ENCODE results near the gene CERS6.

GRCh38 chr2:168454737-168455644, 1.1 kb upstream of the CERS6 start:
- TF ChIP-seq, protein P1, sequence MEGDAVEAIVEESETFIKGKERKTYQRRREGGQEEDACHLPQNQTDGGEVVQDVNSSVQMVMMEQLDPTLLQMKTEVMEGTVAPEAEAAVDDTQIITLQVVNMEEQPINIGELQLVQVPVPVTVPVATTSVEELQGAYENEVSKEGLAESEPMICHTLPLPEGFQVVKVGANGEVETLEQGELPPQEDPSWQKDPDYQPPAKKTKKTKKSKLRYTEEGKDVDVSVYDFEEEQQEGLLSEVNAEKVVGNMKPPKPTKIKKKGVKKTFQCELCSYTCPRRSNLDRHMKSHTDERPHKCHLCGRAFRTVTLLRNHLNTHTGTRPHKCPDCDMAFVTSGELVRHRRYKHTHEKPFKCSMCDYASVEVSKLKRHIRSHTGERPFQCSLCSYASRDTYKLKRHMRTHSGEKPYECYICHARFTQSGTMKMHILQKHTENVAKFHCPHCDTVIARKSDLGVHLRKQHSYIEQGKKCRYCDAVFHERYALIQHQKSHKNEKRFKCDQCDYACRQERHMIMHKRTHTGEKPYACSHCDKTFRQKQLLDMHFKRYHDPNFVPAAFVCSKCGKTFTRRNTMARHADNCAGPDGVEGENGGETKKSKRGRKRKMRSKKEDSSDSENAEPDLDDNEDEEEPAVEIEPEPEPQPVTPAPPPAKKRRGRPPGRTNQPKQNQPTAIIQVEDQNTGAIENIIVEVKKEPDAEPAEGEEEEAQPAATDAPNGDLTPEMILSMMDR (IDR thresholded peaks at IDR 0.05), result no peak
- no peak for TF ChIP-seq POLR2A (IDR thresholded peaks at IDR 0.05)
- no peak for TF ChIP-seq POLR2AphosphoS5 (IDR thresholded peaks at IDR 0.05)

Measured in transverse colon (tissue), 4 donors.